Fibroblast of pulmonary artery (primary cell): ENCODE results near the gene HAPLN2.

Experiments used
- DNase-seq: peaks from one replicate; pipeline ENCODE4 v3.0.0-alpha.2; 2010; ENCODE audit warnings: low read depth
- H3K4me3 ChIP-seq: replicated peaks from 2 replicates; pipeline ENCODE4 v1.5.1; 2011; ENCODE audit warnings: low read depth, mild to moderate bottlenecking, control low read depth, low read length, moderate library complexity
- CTCF ChIP-seq: IDR thresholded peaks from 2 replicates; pipeline ENCODE4 v1.5.1; 2011; ENCODE audit warnings: mild to moderate bottlenecking, control low read depth, low read length, inconsistent platforms; ENCODE audit errors: missing control alignments

HAPLN2 gene

GRCh38 chr1:156598125-156598524 lies 21.1 kb upstream of the HAPLN2 start:
- TF ChIP-seq CTCF, result no peak
- no peak for DNase-seq
- H3K4me3 ChIP-seq, result no peak overlapping the region

GRCh38 chr1:156598731-156599432 lies 20.3 kb upstream of the HAPLN2 start:
- no peak for TF ChIP-seq CTCF
- no peak for DNase-seq
- H3K4me3 ChIP-seq, result no peak overlapping the region

- H3K4me3 ChIP-seq, result no peak overlapping the region
- TF ChIP-seq CTCF, result no peak
These were observed 19.4 kb upstream of the HAPLN2 start for GRCh38 chr1:156599811-156600210.

GRCh38 chr1:156600733-156601121 lies 18.5 kb upstream of the HAPLN2 start:
- peak; percentile 26 for DNase-seq
- no peak for TF ChIP-seq CTCF
- H3K4me3 ChIP-seq, result peak overlapping the region; percentile 77

More at GRCh38 chr1:156599811-156600210, 19.4 kb upstream of the HAPLN2 start:
- DNase-seq, result no peak

- peak; percentile 96 for DNase-seq
- TF ChIP-seq CTCF, result no peak
- peak within 1 kb of the TSS; percentile 77 for H3K4me3 ChIP-seq
These were observed 17.9 kb upstream of the HAPLN2 start, which contains the start of gene GPATCH4 for GRCh38 chr1:156601122-156601830. Gene GPATCH4 (minus strand): TSS chr1:156601479.

GRCh38 chr1:156601892-156602291 lies 17.3 kb upstream of the HAPLN2 start:
- DNase-seq, result no peak

More at GRCh38 chr1:156601892-156602291, 17.3 kb upstream of the HAPLN2 start:
- no peak for TF ChIP-seq CTCF
- peak overlapping the region; percentile 77 for H3K4me3 ChIP-seq
